Measurements from ENCODE around the gene ARAP1.

The ARAP1 gene

GRCh38 chr11:72760539-72761405 is 8.6 kb upstream of the ARAP1 start:
- peak; percentile 89 for DNase-seq

GRCh38 chr11:72759468-72759985 is 7.3 kb upstream of the ARAP1 start:
- DNase-seq: no peak

GRCh38 chr11:72758690-72759389 is 6.6 kb upstream of the ARAP1 start:
- DNase-seq: no peak

- DNase-seq: no peak
Observed at GRCh38 chr11:72758304-72758689, 6.1 kb upstream of the ARAP1 start.

GRCh38 chr11:72755713-72756285 is 3.6 kb upstream of the ARAP1 start:
- DNase-seq: no peak

- no peak for DNase-seq
Observed at GRCh38 chr11:72754544-72755155, 2.4 kb upstream of the ARAP1 start.

GRCh38 chr11:72754149-72754543 is 1.9 kb upstream of the ARAP1 start:
- DNase-seq: no peak

- no peak for DNase-seq
Observed at GRCh38 chr11:72753341-72754148, 1.3 kb upstream of the ARAP1 start.

GRCh38 chr11:72751116-72752087 is 806 bp downstream of the ARAP1 start:
- DNase-seq: no peak

GRCh38 chr11:72750556-72751115 is 1.6 kb downstream of the ARAP1 start:
- no peak for DNase-seq

- DNase-seq: no peak
Observed at GRCh38 chr11:72750086-72750485, 2.1 kb downstream of the ARAP1 start.

GRCh38 chr11:72747289-72747855 is 4.8 kb downstream of the ARAP1 start:
- no peak for DNase-seq

- no peak for DNase-seq
Observed at GRCh38 chr11:72746821-72747220, 5.4 kb downstream of the ARAP1 start.

GRCh38 chr11:72745925-72746550 is 6.2 kb downstream of the ARAP1 start:
- DNase-seq: no peak

- no peak for DNase-seq
Observed at GRCh38 chr11:72745511-72745910, 6.7 kb downstream of the ARAP1 start.

GRCh38 chr11:72744474-72744873 is 7.7 kb downstream of the ARAP1 start:
- no peak for DNase-seq

- DNase-seq: no peak
Observed at GRCh38 chr11:72743321-72744221, 8.6 kb downstream of the ARAP1 start.

- no peak for DNase-seq
Observed at GRCh38 chr11:72742513-72743320, 9.5 kb downstream of the ARAP1 start.
